Measurements from ENCODE around the gene PRCP. TPM values are rescaled to one million over a fixed set of nuclear protein-coding genes. Genes with fewer than 3 reads are reported as not detected.

Gene PRCP
- total and polyA plus RNA-seq, 4 donors = 27.3 to 55.2 (median 41.2) TPM

DNA sequence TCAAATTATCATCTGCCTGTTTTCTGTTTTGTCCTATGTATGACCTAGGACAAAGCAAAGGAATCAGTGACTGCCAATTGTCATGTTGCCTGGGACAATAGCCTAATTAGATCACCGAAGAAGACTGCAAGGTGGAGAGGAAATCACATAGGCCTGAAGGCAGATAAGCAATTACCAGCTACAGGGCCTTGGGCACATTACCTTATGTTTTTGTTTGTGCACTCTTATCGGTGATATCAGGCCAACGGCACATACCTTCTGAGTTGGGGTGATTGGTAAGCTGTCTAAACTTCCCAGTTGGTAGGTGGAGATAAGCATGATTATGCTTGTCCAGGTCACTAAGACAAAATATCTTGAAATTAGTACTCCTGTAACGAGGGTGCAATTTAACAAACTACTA, 108.5 kb downstream of the PRCP start:
- DNase-seq (ENCODE audit: low spot score) = no peak
- WGBS = 59% methylated on average over 4 of the region's 4 CpGs
- Histone ChIP-seq H3K9me3 (ENCODE audit: control insufficient read depth in 4 of 4, low read length in 3 of 4) (no peaks in the 10 kb centered on the region), H3K27me3 (ENCODE audit: control insufficient read depth in 4 of 4, insufficient read depth in 4 of 4, low read length in 3 of 4) (no peaks in the 10 kb centered on the region), H3K4me1 (ENCODE audit: control insufficient read depth in 4 of 4, insufficient read depth in 4 of 4, low read length in 3 of 4) (no peaks in the 10 kb centered on the region), H3K4me3 (ENCODE audit: low read depth in 1 of 3, low read length in 3 of 3) (no peak overlapping the region), H3K36me3 (ENCODE audit: control insufficient read depth in 4 of 4, insufficient read depth in 3 of 4, low read depth in 1 of 4, low read length in 3 of 4) (no peaks in the 10 kb centered on the region), H3K27ac (ENCODE audit: low read depth in 1 of 2, low read length in 2 of 2) (no peak overlapping the region), H3K9ac (ENCODE audit: low read depth in 1 of 2, low read length in 2 of 2) (no peak overlapping the region)
- no peak for TF ChIP-seq EGR1 (IDR thresholded peaks at IDR 0.05; ENCODE audit: low read depth in 2 of 2)
- TF ChIP-seq ATF3 (IDR thresholded peaks at IDR 0.05) = no peak
- no peak for TF ChIP-seq FOXA2 (IDR thresholded peaks at IDR 0.05)
- no peak for TF ChIP-seq HNF4G (IDR thresholded peaks at IDR 0.05)
- TF ChIP-seq JUND (IDR thresholded peaks at IDR 0.05) = no peak
- no peak for TF ChIP-seq FOXA1 (IDR thresholded peaks at IDR 0.05)
- no peak for TF ChIP-seq GABPA (IDR thresholded peaks at IDR 0.05 in 1 of 2, conservative IDR thresholded peaks at IDR 0.05 in 1 of 2)
- no peak for TF ChIP-seq NR2F2 (IDR thresholded peaks at IDR 0.05)
- TF ChIP-seq ZBTB33 (IDR thresholded peaks at IDR 0.05) = no peak
- TF ChIP-seq YY1 (IDR thresholded peaks at IDR 0.05) = no peak
- TF ChIP-seq RAD21 (IDR thresholded peaks at IDR 0.05) = no peak
- no peak for TF ChIP-seq TAF1 (conservative IDR thresholded peaks at IDR 0.05)
- TF ChIP-seq RXRA (IDR thresholded peaks at IDR 0.05) = no peak
- TF ChIP-seq HNF4A (conservative IDR thresholded peaks at IDR 0.05) = no peak
- no peak for TF ChIP-seq SP1 (IDR thresholded peaks at IDR 0.05)
- TF ChIP-seq, protein P1, sequence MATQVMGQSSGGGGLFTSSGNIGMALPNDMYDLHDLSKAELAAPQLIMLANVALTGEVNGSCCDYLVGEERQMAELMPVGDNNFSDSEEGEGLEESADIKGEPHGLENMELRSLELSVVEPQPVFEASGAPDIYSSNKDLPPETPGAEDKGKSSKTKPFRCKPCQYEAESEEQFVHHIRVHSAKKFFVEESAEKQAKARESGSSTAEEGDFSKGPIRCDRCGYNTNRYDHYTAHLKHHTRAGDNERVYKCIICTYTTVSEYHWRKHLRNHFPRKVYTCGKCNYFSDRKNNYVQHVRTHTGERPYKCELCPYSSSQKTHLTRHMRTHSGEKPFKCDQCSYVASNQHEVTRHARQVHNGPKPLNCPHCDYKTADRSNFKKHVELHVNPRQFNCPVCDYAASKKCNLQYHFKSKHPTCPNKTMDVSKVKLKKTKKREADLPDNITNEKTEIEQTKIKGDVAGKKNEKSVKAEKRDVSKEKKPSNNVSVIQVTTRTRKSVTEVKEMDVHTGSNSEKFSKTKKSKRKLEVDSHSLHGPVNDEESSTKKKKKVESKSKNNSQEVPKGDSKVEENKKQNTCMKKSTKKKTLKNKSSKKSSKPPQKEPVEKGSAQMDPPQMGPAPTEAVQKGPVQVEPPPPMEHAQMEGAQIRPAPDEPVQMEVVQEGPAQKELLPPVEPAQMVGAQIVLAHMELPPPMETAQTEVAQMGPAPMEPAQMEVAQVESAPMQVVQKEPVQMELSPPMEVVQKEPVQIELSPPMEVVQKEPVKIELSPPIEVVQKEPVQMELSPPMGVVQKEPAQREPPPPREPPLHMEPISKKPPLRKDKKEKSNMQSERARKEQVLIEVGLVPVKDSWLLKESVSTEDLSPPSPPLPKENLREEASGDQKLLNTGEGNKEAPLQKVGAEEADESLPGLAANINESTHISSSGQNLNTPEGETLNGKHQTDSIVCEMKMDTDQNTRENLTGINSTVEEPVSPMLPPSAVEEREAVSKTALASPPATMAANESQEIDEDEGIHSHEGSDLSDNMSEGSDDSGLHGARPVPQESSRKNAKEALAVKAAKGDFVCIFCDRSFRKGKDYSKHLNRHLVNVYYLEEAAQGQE (IDR thresholded peaks at IDR 0.05) = no peak
- no peak for TF ChIP-seq MAX (IDR thresholded peaks at IDR 0.05)

- Histone ChIP-seq H3K9me3 (ENCODE audit: control insufficient read depth in 4 of 4, low read length in 3 of 4) (no peaks in the 10 kb centered on the region), H3K4me1 (ENCODE audit: control insufficient read depth in 4 of 4, insufficient read depth in 4 of 4, low read length in 3 of 4) (no peaks in the 10 kb centered on the region), H3K36me3 (ENCODE audit: control insufficient read depth in 4 of 4, insufficient read depth in 3 of 4, low read depth in 1 of 4, low read length in 3 of 4) (no peaks in the 10 kb centered on the region), H3K4me3 (ENCODE audit: low read depth in 1 of 3, low read length in 3 of 3) (no peak overlapping the region), H3K9ac (ENCODE audit: low read depth in 1 of 2, low read length in 2 of 2) (no peak overlapping the region), H3K27ac (ENCODE audit: low read depth in 1 of 2, low read length in 2 of 2) (no peak overlapping the region), H3K27me3 (ENCODE audit: control insufficient read depth in 4 of 4, insufficient read depth in 4 of 4, low read length in 3 of 4) (peaks cover 0 to 2% (median 0%) of the 10 kb centered on the region in 4 donors)
- DNase-seq (ENCODE audit: low spot score) = no peak
- WGBS = 42% methylated on average over 5 of the region's 5 CpGs
- TF ChIP-seq EGR1 (IDR thresholded peaks at IDR 0.05; ENCODE audit: low read depth in 2 of 2) (no peak), ATF3 (IDR thresholded peaks at IDR 0.05) (no peak), SP1 (IDR thresholded peaks at IDR 0.05) (no peak), NR2F2 (IDR thresholded peaks at IDR 0.05) (no peak), FOXA2 (IDR thresholded peaks at IDR 0.05) (no peak), GABPA (IDR thresholded peaks at IDR 0.05 in 1 of 2, conservative IDR thresholded peaks at IDR 0.05 in 1 of 2) (no peak), RXRA (IDR thresholded peaks at IDR 0.05) (no peak), HNF4A (conservative IDR thresholded peaks at IDR 0.05) (no peak), ZBTB33 (IDR thresholded peaks at IDR 0.05) (no peak), RAD21 (IDR thresholded peaks at IDR 0.05) (no peak), JUND (IDR thresholded peaks at IDR 0.05) (no peak), MAX (IDR thresholded peaks at IDR 0.05) (no peak)
- TF ChIP-seq, protein P1 (IDR thresholded peaks at IDR 0.05) = no peak
Measured at GRCh38 chr11:82790723-82791484, 109.3 kb downstream of the PRCP start.
